H1 (cell line): Measurements from ENCODE around the gene CIRBP. TPM values are rescaled to one million over a fixed set of nuclear protein-coding genes. Genes with fewer than 3 reads are reported as not detected.

ENCODE experiments used
- CTCF ChIA-PET: fragments of 300-600 bp; sonication (Branson Sonifier 250); formaldehyde crosslinking; loops from one replicate; lab custom pipeline; 2021; ENCODE audit not compliant: partially characterized antibody; lab: Charles Lee
- POLR2A ChIA-PET: fragments of 300-600 bp; sonication (Branson Sonifier 250); formaldehyde crosslinking; loops from one replicate; lab custom pipeline; 2021; ENCODE audit warnings: inconsistent platforms; ENCODE audit not compliant: partially characterized antibody; lab: Charles Lee
- DNase-seq, 2 experiments: peaks; one replicate each; pipeline versions ENCODE4 v3.0.0 to v3.0.0-alpha.2; 2010 to 2022; ENCODE audit warnings: low spot score in 2 of 2, low read depth in 1 of 2, mixed read lengths in 1 of 2
- FAIRE-seq: peaks from 2 replicates; lab custom pipeline; 2011; peaks lifted over from hg19 to GRCh38; lab: Jason Lieb, UNC
- H2AFZ ChIP-seq: 2 replicates; pipeline ENCODE4 v1.8.1; 2012; ENCODE audit warnings: low read length, inconsistent platforms
- H2AK5ac ChIP-seq: 2 replicates; pipeline ENCODE4 v1.6.1; 2013; ENCODE audit warnings: low read depth, low read length
- H2BK120ac ChIP-seq: replicated peaks from 2 replicates; pipeline ENCODE3; 2013; ENCODE audit warnings: low read depth, low read length, inconsistent platforms
- H2BK12ac ChIP-seq: 2 replicates; pipeline ENCODE4 v1.6.1; 2013; ENCODE audit warnings: low read depth, low read length
- H2BK15ac ChIP-seq: 2 replicates; pipeline ENCODE4 v1.6.1; 2013; ENCODE audit warnings: low read length
- H2BK20ac ChIP-seq: 2 replicates; pipeline ENCODE4 v1.6.1; 2013; ENCODE audit warnings: low read length
- H2BK5ac ChIP-seq: 2 replicates; pipeline ENCODE4 v1.6.1; 2013; ENCODE audit warnings: low read depth, low read length
- H3K14ac ChIP-seq: 2 replicates; pipeline ENCODE4 v1.6.1; 2013; ENCODE audit warnings: inconsistent platforms; ENCODE audit not compliant: insufficient read length
- H3K18ac ChIP-seq: 2 replicates; pipeline ENCODE4 v1.6.1; 2013; ENCODE audit warnings: low read length; ENCODE audit errors: extremely low read depth
- H3K23ac ChIP-seq: 2 replicates; pipeline ENCODE4 v1.6.1; 2013; ENCODE audit warnings: inconsistent platforms; ENCODE audit not compliant: insufficient read length
- H3K23me2 ChIP-seq: 2 replicates; pipeline ENCODE4 v1.6.1; 2013; ENCODE audit warnings: low read depth, low read length
- H3K27ac ChIP-seq: 2 replicates; pipeline ENCODE4 v1.6.1; 2011; ENCODE audit warnings: low read depth, low read length, inconsistent platforms
- H3K27me3 ChIP-seq, 4 experiments: replicated peaks in 1 of 4; 1 replicate in 1 of 4; 2 replicates in 3 of 4; pipeline versions ENCODE4 v1.6.1 to v1.8.1; 2011 to 2013; ENCODE audit warnings: low read length in 3 of 4, mild to moderate bottlenecking in 3 of 4, inconsistent platforms in 2 of 4, mixed read lengths in 2 of 4, moderate library complexity in 1 of 4; ENCODE audit not compliant: control insufficient read depth in 3 of 4, insufficient read depth in 3 of 4; ENCODE audit errors: extremely low read depth in 1 of 4
- H3K36me3 ChIP-seq, 4 experiments: 2 replicates each; pipeline versions ENCODE4 v1.6.1 to v1.8.1; 2011 to 2013; ENCODE audit warnings: mild to moderate bottlenecking in 4 of 4, low read length in 3 of 4, moderate library complexity in 2 of 4, control low read depth in 1 of 4, inconsistent platforms in 1 of 4; ENCODE audit not compliant: insufficient read depth in 4 of 4, control insufficient read depth in 2 of 4
- H3K4ac ChIP-seq: replicated peaks from 2 replicates; pipeline ENCODE3; 2013; ENCODE audit warnings: low read length, low read depth, mixed read lengths, inconsistent platforms; ENCODE audit not compliant: insufficient read length
- H3K4me1 ChIP-seq, 4 experiments: replicated peaks in 1 of 4; 1 replicate in 1 of 4; 2 replicates in 3 of 4; pipeline versions ENCODE4 v1.6.1 to v1.8.1; 2011 to 2013; ENCODE audit warnings: low read length in 3 of 4, inconsistent platforms in 2 of 4, mixed read lengths in 1 of 4; ENCODE audit not compliant: insufficient read depth in 4 of 4, control insufficient read depth in 3 of 4
- H3K4me2 ChIP-seq, 2 experiments: 2 replicates each; pipeline versions ENCODE4 v1.6.1 to v1.8.1; 2011 to 2013; ENCODE audit warnings: low read depth in 2 of 2, low read length in 2 of 2, control low read depth in 1 of 2, inconsistent platforms in 1 of 2, mild to moderate bottlenecking in 1 of 2; ENCODE audit not compliant: insufficient read depth in 1 of 2
- H3K4me3 ChIP-seq, 4 experiments: fragments of 200-600, 300-600 bp in 1 of 4; sonication (generic), shearing (Covaris generic), sonication (Bioruptor Twin) in 1 of 4; 2 replicates each; pipeline versions ENCODE4 v1.5.1 to v1.8.1; 2011 to 2016; ENCODE audit warnings: low read length in 4 of 4, low read depth in 3 of 4, control low read depth in 2 of 4, inconsistent platforms in 2 of 4, mild to moderate bottlenecking in 2 of 4, mixed read lengths in 1 of 4, moderate library complexity in 1 of 4; ENCODE audit not compliant: insufficient read depth in 2 of 4; ENCODE audit errors: extremely low read depth in 1 of 4
- H3K56ac ChIP-seq: replicated peaks from 2 replicates; pipeline ENCODE3; 2013; ENCODE audit warnings: low read depth, mild to moderate bottlenecking, mixed read lengths, low read length, inconsistent platforms; ENCODE audit not compliant: insufficient read length
- H3K79me1 ChIP-seq: 2 replicates; pipeline ENCODE4 v1.6.1; 2013; ENCODE audit warnings: low read depth, low read length, control low read depth
- H3K79me2 ChIP-seq, 2 experiments: 2 replicates each; pipeline versions ENCODE4 v1.6.1 to v1.8.1; 2012 to 2013; ENCODE audit warnings: low read length in 2 of 2, mild to moderate bottlenecking in 2 of 2, inconsistent platforms in 1 of 2; ENCODE audit not compliant: insufficient read depth in 2 of 2, control insufficient read depth in 1 of 2
- H3K9ac ChIP-seq, 4 experiments: replicated peaks in 1 of 4; 1 replicate in 1 of 4; 2 replicates in 3 of 4; pipeline versions ENCODE4 v1.6.1 to v1.8.1; 2011 to 2013; ENCODE audit warnings: low read depth in 3 of 4, low read length in 3 of 4, control low read depth in 2 of 4, mild to moderate bottlenecking in 2 of 4, moderate library complexity in 2 of 4, inconsistent platforms in 1 of 4; ENCODE audit errors: extremely low read depth in 1 of 4
- H3K9me3 ChIP-seq, 2 experiments: 2 replicates each; pipeline versions ENCODE4 v1.6.1 to v1.8.1; 2012 to 2013; ENCODE audit warnings: mild to moderate bottlenecking in 2 of 2, moderate library complexity in 2 of 2, control low read depth in 1 of 2, inconsistent platforms in 1 of 2, low read depth in 1 of 2, low read length in 1 of 2, mixed read lengths in 1 of 2; ENCODE audit not compliant: insufficient read depth in 2 of 2
- H4K20me1 ChIP-seq, 2 experiments: replicated peaks in 1 of 2; 2 replicates each; pipeline versions ENCODE3 to v1.8.1; 2011 to 2013; ENCODE audit warnings: inconsistent platforms in 2 of 2, low read length in 2 of 2, mild to moderate bottlenecking in 1 of 2; ENCODE audit not compliant: insufficient read depth in 2 of 2, control insufficient read depth in 1 of 2
- H4K5ac ChIP-seq: 2 replicates; pipeline ENCODE4 v1.6.1; 2013; ENCODE audit warnings: low read length, low read depth, mixed read lengths, inconsistent platforms; ENCODE audit not compliant: insufficient read length
- H4K8ac ChIP-seq: 2 replicates; pipeline ENCODE4 v1.8.0; 2013; ENCODE audit warnings: mild to moderate bottlenecking, moderate library complexity, low read length, inconsistent platforms; ENCODE audit not compliant: insufficient read depth; ENCODE audit errors: extremely low read depth
- H4K91ac ChIP-seq: replicated peaks from 2 replicates; pipeline ENCODE3; 2013; ENCODE audit warnings: low read length, mixed read lengths, inconsistent platforms; ENCODE audit not compliant: insufficient read length
- BRCA1 ChIP-seq: IDR thresholded peaks from 2 replicates; pipeline ENCODE4 v1.6.1; 2012; ENCODE audit warnings: low read depth, low read length, improper control_type of control experiment
- EP300 ChIP-seq, 2 experiments: IDR thresholded peaks; 1 replicate in 1 of 2; 2 replicates in 1 of 2; pipeline ENCODE4 v1.6.1; 2011 to 2012; ENCODE audit warnings: low read depth in 2 of 2, low read length in 2 of 2, mild to moderate bottlenecking in 2 of 2, borderline replicate concordance in 1 of 2, inconsistent platforms in 1 of 2, moderate library complexity in 1 of 2
- HDAC2 ChIP-seq, 2 experiments: fragments of 300-600 bp in 1 of 2; sonication (generic) in 1 of 2; IDR thresholded peaks; 2 replicates each; pipeline ENCODE4 v1.6.1; 2011 to 2012; ENCODE audit warnings: low read depth in 2 of 2, low read length in 2 of 2, mild to moderate bottlenecking in 2 of 2, moderate library complexity in 2 of 2, borderline replicate concordance in 1 of 2, inconsistent platforms in 1 of 2
- POU5F1 ChIP-seq: IDR thresholded peaks from 2 replicates; pipeline ENCODE4 v1.6.1; 2011; ENCODE audit warnings: low read depth, mild to moderate bottlenecking, low read length, moderate library complexity
- RNF2 ChIP-seq: fragments of 200-900, 300-1000 bp; sonication (generic); IDR thresholded peaks from 2 replicates; pipeline ENCODE4 v1.7.1; 2016; ENCODE audit warnings: borderline replicate concordance, low read depth, mild to moderate bottlenecking, antibody characterized with exemption, low read length; ENCODE audit not compliant: poor library complexity, severe bottlenecking; ENCODE audit errors: missing control alignments
- SP1 ChIP-seq: IDR thresholded peaks from 2 replicates; pipeline ENCODE4 v1.6.1; 2011; ENCODE audit warnings: low read depth, low read length
- SP4 ChIP-seq: IDR thresholded peaks from 2 replicates; pipeline ENCODE4 v1.6.1; 2012; ENCODE audit warnings: low read length, inconsistent platforms
- SUZ12 ChIP-seq: fragments of 200-600 bp; sonication (generic); IDR thresholded peaks from 2 replicates; pipeline ENCODE4 v1.6.1; 2012; ENCODE audit warnings: mild to moderate bottlenecking, inconsistent platforms, low read length, moderate library complexity, mixed read lengths
- TAF1 ChIP-seq: IDR thresholded peaks from 2 replicates; pipeline ENCODE4 v1.6.1; 2011; ENCODE audit warnings: mild to moderate bottlenecking, low read depth, low read length
- TAF7 ChIP-seq: optimal IDR thresholded peaks from 2 replicates; pipeline ENCODE3; 2011; ENCODE audit warnings: low read depth, mild to moderate bottlenecking, inconsistent platforms, low read length, moderate library complexity, borderline replicate concordance
- TBP ChIP-seq: IDR thresholded peaks from 2 replicates; pipeline ENCODE4 v1.6.1; 2011; ENCODE audit warnings: low read depth, low read length, improper control_type of control experiment
- TEAD4 ChIP-seq: IDR thresholded peaks from 2 replicates; pipeline ENCODE4 v1.6.1; 2012; ENCODE audit warnings: low read depth, low read length, inconsistent platforms, mixed read lengths
- WGBS, 2 experiments: shearing (Covaris generic) in 1 of 2; methylation state at CpG; one replicate each; pipeline versions ENCODE4 v1.1.6 to v1.1.7; 2013 to 2015; ENCODE audit warnings: low lambda C conversion rate in 2 of 2, mixed read lengths in 2 of 2, inconsistent platforms in 1 of 2, low coverage in 1 of 2, missing lambda C conversion rate in 1 of 2; ENCODE audit not compliant: insufficient replicate concordance in 2 of 2, insufficient coverage in 1 of 2, insufficient read length in 1 of 2; ENCODE audit errors: extremely low coverage in 1 of 2, missing lambda C conversion rate in 1 of 2; 5-methylcytosine and 5-hydroxymethylcytosine counted together
- polyA plus RNA-seq, 7 experiments: library from polyadenylated mRNA; depleted of rRNA in 3 of 7; stranded (reverse) in 5 of 7; unstranded in 2 of 7; fragments of >200 nt in 5 of 7; fragments of 200-250 nt in 2 of 7; gene quantifications; 1 replicate in 5 of 7; 2 replicates in 1 of 7; 4 replicates in 1 of 7; pipeline versions ENCODE4 v1.2.1 to v1.2.3, GENCODE V29; 2011 to 2013; ENCODE audit warnings: missing spikeins in 2 of 7, mixed read lengths in 2 of 7
- total RNA-seq: library from RNA; stranded (reverse); fragmentation: NEBNext Ultra II Directional; extraction: Animal tissue kit (Norgen Biotek cat#: 25700); gene quantifications from 2 replicates; pipeline ENCODE4 v1.2.1, GENCODE V29; 2021

The CIRBP gene
- total and polyA plus RNA-seq, 2 of the 8 experiments (the other 6 are each of a cell fraction or from before 2014, with no cell fraction given): 175 to 199 TPM

DNA sequence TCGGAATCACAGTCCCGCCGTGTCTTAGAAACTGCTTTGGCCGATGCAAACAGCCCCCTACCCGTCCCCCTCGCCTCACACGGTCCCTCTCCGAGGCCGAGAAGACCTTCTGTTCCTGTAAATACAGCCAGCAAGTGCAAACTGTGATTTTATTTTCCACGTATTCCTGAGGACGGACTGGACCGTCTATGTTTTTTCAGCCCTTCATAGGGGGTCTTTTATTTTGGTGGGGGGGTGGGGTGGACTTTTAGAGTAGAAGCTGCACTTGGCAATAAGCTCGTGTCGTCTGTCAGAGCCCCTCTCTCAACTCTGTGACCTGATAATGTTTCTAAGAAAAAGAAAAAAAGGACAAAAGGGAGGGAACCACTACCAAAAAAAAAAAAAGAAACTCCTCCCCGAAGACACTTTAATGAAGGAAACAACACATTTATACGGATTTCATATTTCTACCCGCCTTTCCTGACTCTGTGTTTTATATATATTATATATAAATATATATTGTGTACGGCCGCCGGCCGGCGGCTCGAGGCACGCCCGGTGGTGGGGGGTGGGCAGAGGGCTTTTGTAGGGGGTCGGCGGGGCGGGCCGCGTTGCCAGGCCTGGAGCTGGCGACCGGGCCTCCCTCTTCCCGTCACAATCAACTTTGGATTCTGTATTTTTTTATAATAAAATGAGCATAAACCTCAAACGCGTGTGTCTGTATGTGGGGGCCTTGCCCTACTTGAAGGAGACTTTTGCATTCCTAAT lies 31.8 kb downstream of the CIRBP start:
- Histone ChIP-seq H3K79me2 (no peaks in the 10 kb centered on the region), H4K5ac (no peak overlapping the region), H2BK120ac (no peak overlapping the region), H3K36me3 (no peaks in the 10 kb centered on the region), H3K18ac (no peak overlapping the region), H2BK12ac (no peak overlapping the region), H3K4ac (peak overlapping the region; percentile 23), H3K14ac (no peak overlapping the region), H3K79me1 (peaks cover 2% of the 10 kb centered on the region; the same call in 1 of the 2 replicates), H2AFZ (no peak overlapping the region), H4K8ac (no peak overlapping the region), H4K20me1 (peaks cover 0 to 3% of the 10 kb centered on the region in 2 experiments), H3K4me2 (no peak overlapping the region), H3K9ac (no peak overlapping the region), H3K9me3 (no peaks in the 10 kb centered on the region), H4K91ac (no peak overlapping the region), H3K4me3 (no peak overlapping the region), H3K27ac (no peak overlapping the region), H2AK5ac (no peak overlapping the region), H3K56ac (no peak overlapping the region), H3K27me3 (0 out of 7 replicates have a peak, but pooled peaks cover 0 to 2% (median 0%) of the 10 kb centered on the region in 4 experiments), H2BK20ac (no peak overlapping the region), H3K23me2 (no peaks in the 10 kb centered on the region), H2BK15ac (no peak overlapping the region), H3K23ac (no peak overlapping the region), H2BK5ac (no peak overlapping the region), H3K4me1 (peaks cover 0 to 4% (median 0%) of the 10 kb centered on the region in 4 experiments; a peak in 1 of 7 replicates)
- DNase-seq: no peak
- 92% methylated on average over 35 of the region's 35 CpGs; no CpG with 5 or more reads in 1 of the 2 experiments for WGBS, 2 experiments
- FAIRE-seq: no peak
- ChIA-PET CTCF (interaction anchor here (0.9 to 1.0 kb wide), 2 partner anchors 15 to 70 kb away, joined by 3 to 6 read pairs; no protein-coding TSS in a partner anchor), POLR2A (interaction anchor here (0.9 to 1.3 kb wide), 2 partner anchors 26 to 32 kb away, joined by 3 to 4 read pairs; partner anchors contain the start of genes CIRBP and FAM174C)
- TF ChIP-seq EP300 (IDR thresholded peaks at IDR 0.05; ENCODE audit: borderline replicate concordance in 1 of 2, low read depth in 2 of 2, low read length in 2 of 2) (no peak), TEAD4 (no peak), POU5F1 (no peak), BRCA1 (no peak), SP1 (no peak), RNF2 (no peak), HDAC2 (IDR thresholded peaks at IDR 0.05; ENCODE audit: borderline replicate concordance in 1 of 2, low read depth in 2 of 2, low read length in 2 of 2) (no peak), TAF1 (no peak), SUZ12 (no peak), SP4 (no peak), TAF7 (no peak), TBP (no peak)
